Prostate gland (tissue), 2 donors: ENCODE data around the gene PRKG1.

Experiments
- POLR2A ChIP-seq: fragments of 450-650 bp; IDR thresholded peaks from one replicate; pipeline ENCODE4 v1.6.1; 2016; ENCODE audit warnings: antibody characterized with exemption, mild to moderate bottlenecking
- POLR2AphosphoS5 ChIP-seq: sonication (generic); formaldehyde crosslinking; IDR thresholded peaks from one replicate; pipeline ENCODE4 v1.6.1; 2017; ENCODE audit warnings: antibody characterized with exemption
- TF ChIP-seq, protein P1 (sequence below), 4 experiments: fragments of 200-600 bp in 2 of 4; fragments of 450-650 bp in 2 of 4; sonication (generic) in 2 of 4; IDR thresholded peaks; 1 replicate in 3 of 4; 2 replicates in 1 of 4; pipeline ENCODE4 v1.5.1; 2016 to 2019; ENCODE audit warnings: antibody characterized with exemption in 4 of 4, mild to moderate bottlenecking in 2 of 4, moderate library complexity in 2 of 4

DNA sequence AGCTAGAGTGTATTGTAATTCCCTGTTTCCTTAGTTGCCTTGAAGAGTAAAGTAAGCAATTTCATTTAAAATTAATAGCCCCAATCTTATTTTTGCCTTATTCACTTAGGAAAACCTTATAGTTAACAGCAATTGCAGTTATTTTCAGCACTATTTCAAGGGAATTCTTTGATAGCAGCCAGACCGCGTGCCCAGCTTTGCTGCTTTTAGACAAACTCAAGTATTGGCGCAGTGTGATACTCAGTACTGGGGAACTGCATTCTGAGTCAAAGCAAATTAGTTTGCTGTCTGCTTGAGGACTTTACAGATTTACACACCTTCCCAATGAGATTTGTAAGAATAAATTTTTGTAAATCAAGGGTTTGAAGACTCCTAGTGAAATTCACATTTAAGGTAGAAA, 21.2 kb downstream of the PRKG1 start:
- TF ChIP-seq POLR2AphosphoS5 (no peak), POLR2A (no peak)
- TF ChIP-seq, protein P1, sequence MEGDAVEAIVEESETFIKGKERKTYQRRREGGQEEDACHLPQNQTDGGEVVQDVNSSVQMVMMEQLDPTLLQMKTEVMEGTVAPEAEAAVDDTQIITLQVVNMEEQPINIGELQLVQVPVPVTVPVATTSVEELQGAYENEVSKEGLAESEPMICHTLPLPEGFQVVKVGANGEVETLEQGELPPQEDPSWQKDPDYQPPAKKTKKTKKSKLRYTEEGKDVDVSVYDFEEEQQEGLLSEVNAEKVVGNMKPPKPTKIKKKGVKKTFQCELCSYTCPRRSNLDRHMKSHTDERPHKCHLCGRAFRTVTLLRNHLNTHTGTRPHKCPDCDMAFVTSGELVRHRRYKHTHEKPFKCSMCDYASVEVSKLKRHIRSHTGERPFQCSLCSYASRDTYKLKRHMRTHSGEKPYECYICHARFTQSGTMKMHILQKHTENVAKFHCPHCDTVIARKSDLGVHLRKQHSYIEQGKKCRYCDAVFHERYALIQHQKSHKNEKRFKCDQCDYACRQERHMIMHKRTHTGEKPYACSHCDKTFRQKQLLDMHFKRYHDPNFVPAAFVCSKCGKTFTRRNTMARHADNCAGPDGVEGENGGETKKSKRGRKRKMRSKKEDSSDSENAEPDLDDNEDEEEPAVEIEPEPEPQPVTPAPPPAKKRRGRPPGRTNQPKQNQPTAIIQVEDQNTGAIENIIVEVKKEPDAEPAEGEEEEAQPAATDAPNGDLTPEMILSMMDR (IDR thresholded peaks at IDR 0.05), result no peak
